ENCODE measurements around the gene CSRNP2.
"Not testable (repeated sequence)": the region's sequence is repeated elsewhere in the genome, so short reads cannot be mapped to it uniquely, and the experiment has no call there.

CSRNP2 gene, protein sequence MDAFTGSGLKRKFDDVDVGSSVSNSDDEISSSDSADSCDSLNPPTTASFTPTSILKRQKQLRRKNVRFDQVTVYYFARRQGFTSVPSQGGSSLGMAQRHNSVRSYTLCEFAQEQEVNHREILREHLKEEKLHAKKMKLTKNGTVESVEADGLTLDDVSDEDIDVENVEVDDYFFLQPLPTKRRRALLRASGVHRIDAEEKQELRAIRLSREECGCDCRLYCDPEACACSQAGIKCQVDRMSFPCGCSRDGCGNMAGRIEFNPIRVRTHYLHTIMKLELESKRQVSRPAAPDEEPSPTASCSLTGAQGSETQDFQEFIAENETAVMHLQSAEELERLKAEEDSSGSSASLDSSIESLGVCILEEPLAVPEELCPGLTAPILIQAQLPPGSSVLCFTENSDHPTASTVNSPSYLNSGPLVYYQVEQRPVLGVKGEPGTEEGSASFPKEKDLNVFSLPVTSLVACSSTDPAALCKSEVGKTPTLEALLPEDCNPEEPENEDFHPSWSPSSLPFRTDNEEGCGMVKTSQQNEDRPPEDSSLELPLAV

GRCh38 chr12:51083126-51083833 is at the start of gene CSRNP2:
TSS of gene CSRNP2 (minus strand) at chr12:51083596. CDS start at chr12:51076561, 7,035 bp downstream.
- DNase-seq, result peak; percentile 98

DNA sequence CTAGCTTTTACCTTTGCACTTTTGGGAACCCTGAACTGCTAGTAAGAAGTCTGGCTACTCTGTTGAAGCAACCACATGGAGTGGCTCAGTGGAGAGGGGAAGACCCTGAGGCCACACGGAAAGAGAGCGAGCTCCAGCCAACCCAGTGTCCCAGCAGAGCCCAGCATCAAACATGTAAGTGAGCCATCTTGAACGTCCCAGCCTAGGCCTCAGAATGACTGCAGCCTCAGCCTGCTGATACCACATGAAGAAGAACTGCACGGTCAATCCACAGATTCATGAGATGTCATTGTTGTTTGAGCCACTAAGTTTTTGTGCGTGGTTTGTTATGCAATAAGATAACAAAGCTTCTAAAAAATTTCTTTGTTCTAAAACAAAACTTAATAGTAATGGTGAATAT is 49.3 kb upstream of the CSRNP2 start:
- DNase-seq, result no peak

DNA sequence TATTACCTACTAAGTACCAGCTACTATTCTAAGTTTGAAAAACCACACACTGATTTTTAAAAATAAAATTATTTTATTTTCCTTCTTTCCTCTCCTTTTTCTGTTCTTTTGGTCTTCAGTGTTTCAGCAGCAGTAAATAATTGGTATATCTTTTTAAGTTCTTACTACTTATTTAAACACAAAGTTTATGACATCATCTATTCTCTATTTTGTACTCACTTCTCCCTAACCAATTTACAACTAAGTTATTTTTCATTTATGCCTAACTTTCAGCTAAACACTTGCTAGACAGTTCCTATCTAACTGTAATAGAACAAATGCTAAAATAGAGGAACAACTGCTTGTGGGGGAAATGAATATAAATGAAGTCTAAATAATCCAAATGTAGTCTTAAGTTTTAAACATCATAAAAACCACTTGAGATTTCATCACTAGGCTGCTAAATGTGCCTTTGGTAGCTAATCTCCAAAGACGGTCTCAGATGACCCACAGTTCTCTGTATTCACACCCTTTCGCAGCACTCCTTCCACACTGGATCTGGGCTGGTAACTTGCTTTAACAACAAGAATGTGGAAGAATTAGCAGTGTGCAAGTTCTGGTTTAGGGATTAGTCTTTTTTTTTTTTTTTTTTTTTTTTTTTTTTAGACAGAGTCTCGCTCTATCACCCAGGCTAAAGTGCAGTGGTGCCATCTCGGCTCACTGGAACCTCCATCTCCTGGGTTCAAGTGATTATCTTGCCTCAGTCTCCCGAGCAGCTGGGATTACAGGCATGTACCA is 48.5 kb upstream of the CSRNP2 start:
- no peak for DNase-seq

DNA sequence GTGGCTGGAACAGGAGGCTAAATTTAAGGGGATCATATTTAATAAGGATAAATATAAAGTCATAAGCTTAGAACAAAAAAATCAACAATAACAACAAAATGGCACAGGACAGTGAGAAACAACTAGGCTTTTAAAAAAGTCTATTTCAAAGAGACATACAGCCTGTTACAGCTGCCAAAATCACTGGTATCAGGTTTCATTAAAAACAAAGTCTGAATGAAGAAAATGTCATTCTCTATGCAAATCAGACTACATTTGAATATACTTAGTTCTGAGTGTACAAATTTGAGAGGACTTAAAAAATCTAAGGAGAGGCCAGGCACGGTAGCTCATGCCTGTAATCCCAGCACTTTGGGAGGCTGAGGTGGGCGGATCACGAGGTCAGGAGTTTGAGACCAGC is 45.5 kb upstream of the CSRNP2 start:
- no peak for DNase-seq

DNA sequence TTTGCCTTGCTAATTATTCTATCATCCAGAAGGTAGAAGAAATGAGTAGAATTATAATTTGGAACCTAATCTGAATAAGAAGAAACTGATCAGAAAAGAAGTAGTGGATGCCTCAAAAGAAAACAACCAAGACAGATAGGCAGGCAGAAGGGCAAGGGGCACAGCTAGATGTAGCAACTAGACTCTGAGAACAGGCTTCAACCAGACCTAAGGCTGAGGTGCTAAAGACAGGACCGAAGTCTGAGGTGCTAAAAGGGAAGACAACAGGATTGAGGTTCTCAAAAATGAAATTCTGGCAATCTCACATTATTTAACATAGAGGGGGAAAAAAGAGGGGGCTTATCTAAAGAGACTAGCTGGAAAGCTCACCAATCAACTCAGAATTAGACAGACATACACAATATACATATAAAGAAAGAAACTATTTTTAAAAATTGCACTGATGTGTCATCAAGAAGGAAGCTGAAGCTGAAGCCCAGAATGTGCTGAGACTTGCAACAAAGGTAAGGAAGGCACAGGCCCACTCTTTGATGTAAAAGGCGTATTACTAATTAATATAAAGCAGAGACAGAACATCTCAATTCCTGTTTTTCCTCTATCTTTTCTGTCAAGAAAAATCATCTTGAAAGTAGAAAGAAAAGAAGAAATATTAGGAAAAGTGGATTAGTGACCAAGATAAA is 43.8 kb upstream of the CSRNP2 start:
- no peak for DNase-seq

- DNase-seq, result no peak
These were observed 42.9 kb upstream of the CSRNP2 start for GRCh38 chr12:51126297-51126696.

- DNase-seq, result no peak
These were observed 41.1 kb upstream of the CSRNP2 start for GRCh38 chr12:51124504-51124903.

DNA sequence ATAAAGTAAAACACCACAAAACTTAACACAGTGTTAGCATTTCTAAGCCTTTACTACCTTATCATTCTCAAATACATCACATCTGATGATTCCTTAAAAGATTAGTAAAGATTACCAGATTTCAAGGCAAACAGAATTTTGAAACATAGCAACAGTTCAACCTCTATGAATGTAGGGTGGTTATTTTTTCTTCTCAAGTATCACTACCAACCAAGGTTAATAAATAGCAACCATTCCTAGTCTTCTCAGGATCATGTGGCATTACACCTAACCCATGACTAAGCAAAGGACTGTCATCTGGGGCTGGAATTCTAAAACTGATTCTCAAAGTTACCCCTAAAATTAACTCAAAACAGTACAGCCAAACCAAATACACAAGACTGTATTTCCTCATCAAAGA is 39.4 kb upstream of the CSRNP2 start:
- DNase-seq, result no peak

DNA sequence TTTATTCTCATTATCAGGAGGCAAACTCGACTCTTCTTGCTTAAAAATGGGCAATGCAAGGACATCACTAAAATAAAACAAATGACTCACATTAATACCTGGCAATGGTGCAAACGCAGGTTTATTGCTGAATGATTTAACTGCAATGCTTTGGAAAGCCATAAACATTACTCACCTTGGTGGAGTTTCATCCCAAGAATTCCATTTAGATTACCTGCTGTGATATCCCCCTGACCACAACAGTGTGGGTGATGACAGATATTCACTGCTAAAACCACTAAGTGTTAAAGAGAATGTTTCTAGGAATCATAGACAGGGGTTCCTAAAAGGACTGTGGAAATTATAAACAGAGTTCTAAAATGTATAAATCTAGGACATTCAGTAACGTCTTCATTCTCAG is 35.3 kb upstream of the CSRNP2 start:
- no peak for DNase-seq

DNA sequence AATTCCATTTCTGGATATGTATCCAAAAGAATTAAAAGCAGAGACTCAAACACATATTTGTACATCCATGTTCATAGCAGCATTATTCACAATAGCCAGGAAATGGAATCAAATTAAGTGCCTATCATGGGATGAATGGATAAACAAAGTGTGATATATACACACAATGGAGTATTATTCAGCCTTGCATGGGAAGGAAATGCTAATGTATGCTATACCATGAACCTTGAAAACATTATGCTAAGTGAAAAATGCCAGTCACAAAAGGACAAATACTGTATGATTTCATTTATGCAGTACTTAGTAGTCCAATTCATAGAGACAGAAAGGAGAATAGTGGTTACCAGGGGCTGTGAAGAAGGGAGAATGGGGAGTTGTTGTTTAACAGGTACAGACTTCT is 32.1 kb upstream of the CSRNP2 start:
- no peak for DNase-seq

GRCh38 chr12:51108136-51108535 is 24.7 kb upstream of the CSRNP2 start:
- DNase-seq, result no peak

DNA sequence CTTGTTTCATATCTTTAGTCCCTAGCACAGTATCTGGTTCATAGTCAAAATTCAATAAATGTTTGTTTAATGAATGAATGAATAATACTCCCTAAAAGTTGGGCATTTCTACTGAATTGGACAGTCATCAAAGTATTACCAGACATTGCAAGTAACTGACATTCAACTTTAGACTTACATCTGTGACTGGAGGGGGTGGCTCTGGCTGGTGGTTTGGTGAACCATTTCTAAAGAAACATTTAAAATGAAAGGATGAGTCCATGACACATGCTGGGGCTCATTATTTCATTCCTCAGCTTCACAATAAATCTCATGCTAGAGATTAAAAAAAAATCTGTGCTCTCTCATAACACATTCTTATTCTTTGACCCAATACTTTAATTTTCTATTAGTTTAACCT is 20.6 kb upstream of the CSRNP2 start:
- DNase-seq, result no peak

GRCh38 chr12:51098611-51099010 is 15.2 kb upstream of the CSRNP2 start:
- DNase-seq, result no peak

GRCh38 chr12:51090705-51091229 is 7.4 kb upstream of the CSRNP2 start:
- DNase-seq, result no peak

GRCh38 chr12:51087818-51088217 is 4.4 kb upstream of the CSRNP2 start:
- no peak for DNase-seq

GRCh38 chr12:51086933-51087332 is 3.5 kb upstream of the CSRNP2 start:
- no peak for DNase-seq

GRCh38 chr12:51085757-51086156 is 2.4 kb upstream of the CSRNP2 start:
- DNase-seq, result no peak

- no peak for DNase-seq
These were observed 753 bp downstream of the CSRNP2 start for GRCh38 chr12:51082561-51083125.

DNA sequence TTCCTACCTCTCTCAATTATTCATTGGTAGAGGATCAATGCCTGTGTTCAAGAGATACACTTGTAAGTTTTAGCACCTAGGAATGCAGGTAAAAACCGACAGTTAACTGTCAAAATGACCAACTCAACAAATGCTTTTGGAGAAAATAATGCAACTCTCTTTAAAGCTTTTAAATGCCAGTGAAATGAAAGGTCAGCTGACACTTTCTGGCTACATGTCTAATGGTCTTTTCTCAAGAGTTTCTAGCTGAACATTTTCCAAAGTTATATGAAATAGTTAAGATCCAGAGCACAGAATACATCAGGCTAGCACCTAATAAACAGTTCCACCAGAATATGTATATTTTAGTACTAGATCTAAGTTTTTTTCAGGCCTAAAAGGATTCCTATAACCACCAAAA is 2.0 kb downstream of the CSRNP2 start:
- DNase-seq, result no peak

- DNase-seq, result no peak
These were observed 3.3 kb downstream of the CSRNP2 start for GRCh38 chr12:51080136-51080535.

DNA sequence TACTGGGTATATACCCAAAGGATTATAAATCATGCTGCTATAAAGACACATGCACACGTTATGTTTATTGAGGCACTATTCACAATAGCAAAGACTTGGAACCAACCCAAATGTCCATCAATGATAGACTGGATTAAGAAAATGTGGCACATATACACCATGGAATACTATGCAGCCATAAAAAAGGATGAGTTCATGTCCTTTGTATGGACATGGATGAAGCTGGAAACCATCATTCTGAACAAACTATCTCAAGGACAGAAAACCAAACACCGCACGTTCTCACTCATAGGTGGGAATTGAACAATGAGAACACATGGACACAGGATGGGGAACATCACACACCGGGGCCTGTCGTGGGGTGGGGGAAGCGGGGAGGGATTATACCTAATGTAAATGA is 4.5 kb downstream of the CSRNP2 start:
- not testable (repeated sequence) for DNase-seq

DNA sequence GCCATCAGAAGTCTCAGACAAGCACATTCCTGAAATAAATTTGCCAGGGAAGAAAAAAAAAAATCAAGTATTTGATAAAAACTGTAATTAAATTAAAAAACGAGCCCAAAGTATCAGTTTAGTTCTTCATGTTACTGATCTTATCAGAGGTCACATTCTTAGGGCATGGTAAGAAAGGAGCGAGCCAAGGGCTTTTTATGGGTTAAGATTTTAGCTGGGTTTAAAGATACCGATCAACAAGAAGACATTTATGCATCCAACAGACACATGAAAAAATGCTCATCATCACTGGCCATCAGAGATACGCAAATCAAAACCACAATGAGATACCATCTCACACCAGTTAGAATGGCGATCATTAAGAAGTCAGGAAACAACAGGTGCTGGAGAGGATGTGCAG is 5.0 kb downstream of the CSRNP2 start:
- not testable (repeated sequence) for DNase-seq

Measured in T1000 (cell line).